ENCODE data around the gene ELAVL3. TPM values are rescaled to one million over a fixed set of nuclear protein-coding genes. Genes with fewer than 3 reads are reported as not detected.
"Not testable (repeated sequence)": the region's sequence is repeated elsewhere in the genome, so short reads cannot be mapped to it uniquely, and the experiment has no call there.

The ELAVL3 gene
- total RNA-seq, 1 experiment from 2014 or later: 2.4 TPM

DNA sequence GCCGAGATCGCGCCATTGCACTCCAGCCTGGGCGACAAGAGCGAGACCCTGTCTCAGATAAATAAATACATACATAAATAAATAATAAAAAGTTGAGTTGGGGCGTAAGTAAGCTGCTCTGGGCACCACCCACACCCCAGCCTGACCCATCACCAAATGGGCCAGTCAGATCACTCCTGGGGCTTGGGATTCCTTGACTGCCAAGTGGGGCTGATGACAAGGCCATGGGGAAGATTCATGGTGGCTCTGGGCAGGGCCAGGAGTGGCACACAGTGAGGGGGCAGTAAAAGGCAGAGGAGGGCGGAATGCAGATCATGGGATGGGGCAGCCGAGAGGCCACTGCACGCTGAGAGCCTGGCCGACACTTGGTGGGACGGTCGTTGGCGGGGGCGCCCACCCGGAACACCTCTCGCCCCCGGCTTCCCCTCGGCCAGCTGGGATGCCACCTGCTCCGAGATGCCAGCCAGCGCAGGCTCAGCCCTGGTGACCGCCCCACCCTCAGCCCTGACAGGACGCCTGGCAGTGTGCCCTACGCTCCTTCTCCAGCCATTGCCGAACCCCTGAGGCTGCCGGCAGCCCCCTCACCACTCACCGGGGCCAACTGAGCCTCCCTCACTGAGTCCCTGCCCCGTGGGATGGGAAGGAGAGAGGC lies 13.9 kb upstream of the ELAVL3 start:
- DNase-seq (ENCODE audit: low spot score): peak; percentile 87
- in situ Hi-C loops (cut with HindIII; ENCODE audit: low sequenced_read_pairs): no loop called here

DNA sequence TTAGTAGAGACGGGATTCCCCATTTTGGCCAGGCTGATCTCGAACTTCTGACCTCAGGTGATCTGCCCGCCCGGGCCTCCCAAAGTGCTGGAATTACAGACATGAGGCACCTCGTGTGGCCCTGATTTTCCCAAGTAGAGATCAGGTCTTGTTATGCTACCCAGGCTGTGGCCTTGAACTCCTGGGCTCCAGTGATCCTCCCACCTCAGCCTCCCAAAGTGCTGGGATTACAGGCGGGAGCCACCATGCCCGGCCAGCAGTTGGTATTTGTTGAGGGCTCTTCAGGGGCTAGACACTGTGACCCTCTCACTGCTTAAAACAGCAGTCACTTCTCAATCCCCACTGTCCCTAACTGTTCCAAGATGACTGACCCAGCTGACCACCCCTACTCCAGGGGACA lies 8.5 kb upstream of the ELAVL3 start:
- in situ Hi-C loops (cut with HindIII; ENCODE audit: low sequenced_read_pairs): no loop called here
- DNase-seq (ENCODE audit: low spot score): no peak

DNA sequence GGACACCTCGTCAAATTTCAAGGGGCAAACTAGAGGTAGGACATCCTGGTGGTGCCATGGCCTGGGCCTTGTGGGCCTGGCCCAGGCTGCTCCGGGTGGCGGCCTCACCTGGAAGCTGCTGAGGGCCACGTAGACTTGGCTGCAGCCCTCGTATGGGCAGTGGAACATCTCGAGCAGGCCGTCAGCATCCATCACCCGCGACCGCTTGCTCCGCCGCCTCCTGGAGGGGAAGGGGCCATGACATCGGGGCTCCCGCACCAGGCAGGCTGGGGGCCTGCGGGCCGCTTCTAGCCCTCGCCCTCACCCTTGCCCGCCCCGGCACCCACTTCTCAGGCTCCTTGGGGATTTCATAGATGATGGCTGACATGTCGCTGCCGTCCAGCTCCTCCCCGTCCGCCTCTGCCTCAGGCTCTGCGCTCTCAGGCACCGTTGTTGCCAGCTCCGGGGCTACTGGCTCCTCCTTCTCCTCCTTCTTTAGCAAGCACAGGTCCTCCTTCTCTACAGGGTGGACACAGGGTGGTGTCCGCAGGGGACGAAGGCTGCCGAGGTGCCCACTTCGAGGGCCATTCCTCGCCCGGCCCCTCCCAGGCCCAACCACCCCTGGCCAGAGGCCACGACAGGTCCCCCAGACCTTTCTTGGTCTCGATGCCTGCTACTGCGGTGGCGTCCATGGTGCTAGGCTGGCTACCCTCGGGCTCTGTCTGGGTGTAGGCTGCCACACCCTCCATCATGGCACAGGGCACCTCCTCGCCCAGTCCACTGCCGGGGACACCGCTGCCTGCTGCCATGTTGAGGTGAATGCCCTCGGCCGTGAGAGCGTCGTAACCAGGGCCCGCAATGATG lies 6.0 kb upstream of the ELAVL3 start:
- in situ Hi-C loops (cut with HindIII; ENCODE audit: low sequenced_read_pairs): no loop called here
- DNase-seq (ENCODE audit: low spot score): no peak

DNA sequence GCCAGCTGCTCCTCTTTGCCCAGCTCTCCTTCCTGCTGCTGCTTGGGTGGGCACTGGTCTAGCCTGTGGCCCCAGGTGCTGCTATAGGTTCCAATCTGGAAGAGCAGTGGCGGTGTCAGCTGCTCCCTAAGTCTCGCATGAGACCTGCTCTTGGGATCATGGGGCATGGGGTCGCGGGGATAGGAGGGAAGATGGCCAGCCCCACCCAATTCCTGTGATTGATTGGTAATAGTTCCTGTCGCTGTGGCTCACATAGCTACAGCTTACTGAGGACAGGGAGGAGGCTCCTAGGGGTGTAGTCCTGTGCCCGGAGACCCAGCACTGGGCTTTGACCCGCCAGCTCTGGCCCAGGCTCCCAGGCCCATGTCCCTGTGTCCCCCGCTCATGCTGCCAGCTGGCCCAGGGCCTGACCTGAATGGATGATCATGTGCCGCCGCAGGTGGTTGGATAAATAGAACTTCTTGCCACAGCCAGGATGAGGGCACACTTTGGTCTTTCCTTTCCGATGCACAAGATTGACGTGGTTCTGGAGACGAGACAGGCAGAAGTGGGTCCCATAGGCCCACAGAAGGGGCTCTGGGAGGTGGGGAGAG lies 4.5 kb upstream of the ELAVL3 start:
- in situ Hi-C loops (cut with HindIII; ENCODE audit: low sequenced_read_pairs): no loop called here
- DNase-seq (ENCODE audit: low spot score): peak; percentile 74

DNA sequence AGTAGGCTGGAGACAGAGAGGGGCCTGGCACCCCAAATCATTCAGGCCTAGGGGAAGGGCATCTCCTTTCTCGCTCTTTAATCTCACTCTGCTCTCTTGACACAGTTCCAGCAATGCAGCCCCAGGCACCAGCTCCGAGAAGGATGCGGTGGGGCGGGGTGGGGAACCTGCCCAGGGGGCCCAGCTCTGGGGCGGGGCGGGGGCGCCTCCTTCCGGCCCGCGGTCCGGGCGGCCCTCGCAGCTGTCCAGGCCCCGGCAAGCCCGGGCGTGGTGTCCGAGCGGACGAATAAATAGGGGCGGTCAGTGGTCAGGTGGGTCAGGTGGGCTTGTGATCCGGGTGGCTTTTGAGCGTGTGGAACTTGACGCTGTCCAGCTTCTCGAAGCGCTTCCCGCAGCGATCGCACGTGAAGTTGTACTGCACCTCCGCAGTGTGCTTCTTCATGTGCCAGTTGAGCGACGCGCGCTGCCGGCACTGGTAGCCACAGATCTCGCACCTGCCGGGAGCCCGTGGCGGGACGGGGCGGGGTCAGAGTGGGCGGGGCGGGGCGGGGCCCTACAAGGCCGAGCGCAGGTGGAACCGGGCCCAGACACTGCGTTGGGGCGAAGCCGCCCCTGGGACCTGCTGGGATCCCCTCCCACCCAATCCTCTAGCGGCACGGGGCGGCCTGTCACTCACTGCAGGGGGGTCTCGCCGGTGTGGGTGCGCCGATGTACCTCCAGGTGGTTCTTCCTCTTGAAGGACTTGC lies 2.7 kb upstream of the ELAVL3 start:
- no peak for DNase-seq (ENCODE audit: low spot score)
- in situ Hi-C loops (cut with HindIII; ENCODE audit: low sequenced_read_pairs): no loop called here

DNA sequence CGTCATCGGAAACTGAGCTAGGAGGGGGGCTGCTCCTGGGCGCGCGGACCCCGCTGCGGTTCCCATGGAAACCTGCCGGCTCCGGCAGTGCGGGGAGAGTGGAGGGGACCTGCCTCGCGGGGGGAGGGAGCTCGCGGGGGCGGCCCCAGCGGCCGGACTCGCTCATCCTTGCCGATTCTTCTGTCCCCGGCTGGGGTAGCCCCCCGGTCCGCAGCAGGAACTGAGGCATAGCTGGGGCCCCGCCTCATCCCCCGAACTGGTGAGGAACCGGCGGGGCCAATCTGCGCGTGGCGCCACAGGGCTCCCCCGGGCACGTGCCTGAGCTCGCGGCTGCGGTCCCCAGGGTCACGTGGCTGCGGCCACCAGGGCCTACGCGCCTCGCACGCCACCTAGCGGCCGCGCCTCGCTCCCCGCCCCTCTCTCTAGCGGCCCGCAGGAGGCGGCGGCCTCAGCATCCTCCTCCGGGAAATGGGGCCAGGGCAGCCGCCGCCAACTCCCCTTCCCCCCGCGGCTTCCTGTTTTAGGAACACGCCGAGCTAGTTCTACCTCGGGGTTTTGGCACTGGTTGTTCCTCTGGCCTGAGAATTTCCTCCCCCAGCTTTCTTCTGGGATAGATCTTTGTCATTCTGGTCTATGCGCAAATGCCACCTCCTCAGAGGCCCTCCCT lies 1.7 kb upstream of the ELAVL3 start:
- in situ Hi-C loops (cut with HindIII; ENCODE audit: low sequenced_read_pairs): no loop called here
- peak; percentile 86 for DNase-seq (ENCODE audit: low spot score)

DNA sequence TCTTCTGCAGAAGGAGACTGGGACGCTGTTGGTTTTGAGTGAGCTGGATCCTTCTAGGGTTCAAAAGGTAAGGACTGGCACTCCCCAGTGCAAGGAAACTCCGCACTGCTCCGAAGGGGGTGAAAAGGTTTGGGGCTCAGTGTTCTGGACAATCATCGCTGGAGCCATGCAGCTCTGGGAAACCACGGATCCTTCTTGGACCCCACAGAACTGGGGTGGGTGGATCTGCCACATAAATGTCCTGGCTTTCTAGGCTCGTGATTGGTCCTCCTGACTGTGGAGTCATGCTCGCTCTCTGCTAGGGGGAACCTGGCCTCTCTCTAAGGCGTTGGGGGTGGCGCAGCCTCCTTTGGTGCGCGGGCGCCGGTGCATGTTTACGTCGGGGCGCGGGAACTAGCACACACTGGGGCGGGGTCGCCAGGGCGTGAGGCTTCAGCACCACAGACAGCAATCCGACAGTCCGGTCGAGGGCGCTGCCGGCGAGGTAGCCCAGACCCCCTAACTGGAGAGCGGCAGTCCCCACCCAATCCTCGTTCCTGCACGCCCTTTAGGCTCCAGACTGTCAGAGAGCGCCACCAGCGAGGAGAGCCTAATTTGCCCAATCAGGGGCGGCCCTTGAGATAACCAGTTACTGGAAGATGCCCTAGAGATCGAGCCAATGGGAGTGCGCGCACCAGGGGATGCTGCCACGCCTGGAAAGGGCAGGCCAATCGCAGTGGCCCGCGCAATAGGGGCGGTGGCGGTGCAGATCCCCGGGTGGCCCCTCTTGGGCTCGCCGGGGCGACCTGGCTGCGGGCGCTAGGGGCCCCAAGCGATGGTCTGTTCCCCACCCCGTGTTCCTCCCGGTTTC lies 913 bp upstream of the ELAVL3 start:
- peak; percentile 99 for DNase-seq (ENCODE audit: low spot score)
- in situ Hi-C loops (cut with HindIII; ENCODE audit: low sequenced_read_pairs): no loop called here

DNA sequence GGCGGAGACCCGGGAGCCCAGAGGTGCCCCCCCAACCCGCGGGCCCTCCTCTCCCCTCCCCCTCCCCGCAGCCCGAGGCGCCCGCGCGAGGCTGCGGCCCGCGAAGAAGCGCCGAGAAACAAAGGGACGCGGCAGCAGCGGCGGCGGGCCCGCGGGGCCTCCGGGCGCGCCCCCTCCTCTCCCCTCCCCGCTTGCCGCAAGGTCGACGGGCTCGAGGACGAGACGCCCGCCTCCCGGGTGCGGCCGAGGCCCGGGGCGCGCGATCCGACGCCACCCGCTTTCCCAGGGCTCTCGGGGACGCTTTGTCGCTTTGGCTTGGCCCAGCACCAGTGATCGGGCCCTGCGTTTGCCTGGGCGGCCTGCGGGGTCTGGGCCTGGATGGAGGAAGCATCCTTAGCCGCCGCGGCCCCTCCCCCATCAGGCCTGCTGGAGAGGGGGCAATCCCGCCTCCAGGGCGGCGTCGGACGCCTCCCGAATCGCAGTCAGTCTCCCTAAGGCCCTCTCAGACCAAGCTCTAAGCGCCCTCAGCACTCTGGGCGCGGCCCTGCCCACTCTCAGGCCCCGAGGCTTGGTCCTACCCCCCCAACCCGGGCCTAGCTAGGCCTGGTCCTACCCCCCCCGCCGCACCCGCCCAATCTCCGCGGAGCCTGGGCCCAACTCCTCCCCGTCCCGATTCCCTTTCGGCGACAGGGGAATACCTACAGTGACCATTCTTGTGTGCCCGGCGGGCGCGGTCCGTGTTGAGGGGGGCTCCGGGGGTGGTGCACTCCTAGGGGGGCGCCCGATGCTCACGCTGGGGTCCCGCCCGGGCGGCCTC lies 740 bp downstream of the ELAVL3 start:
- in situ Hi-C loops (cut with HindIII; ENCODE audit: low sequenced_read_pairs): no loop called here
- DNase-seq (ENCODE audit: low spot score): peak; percentile 44

DNA sequence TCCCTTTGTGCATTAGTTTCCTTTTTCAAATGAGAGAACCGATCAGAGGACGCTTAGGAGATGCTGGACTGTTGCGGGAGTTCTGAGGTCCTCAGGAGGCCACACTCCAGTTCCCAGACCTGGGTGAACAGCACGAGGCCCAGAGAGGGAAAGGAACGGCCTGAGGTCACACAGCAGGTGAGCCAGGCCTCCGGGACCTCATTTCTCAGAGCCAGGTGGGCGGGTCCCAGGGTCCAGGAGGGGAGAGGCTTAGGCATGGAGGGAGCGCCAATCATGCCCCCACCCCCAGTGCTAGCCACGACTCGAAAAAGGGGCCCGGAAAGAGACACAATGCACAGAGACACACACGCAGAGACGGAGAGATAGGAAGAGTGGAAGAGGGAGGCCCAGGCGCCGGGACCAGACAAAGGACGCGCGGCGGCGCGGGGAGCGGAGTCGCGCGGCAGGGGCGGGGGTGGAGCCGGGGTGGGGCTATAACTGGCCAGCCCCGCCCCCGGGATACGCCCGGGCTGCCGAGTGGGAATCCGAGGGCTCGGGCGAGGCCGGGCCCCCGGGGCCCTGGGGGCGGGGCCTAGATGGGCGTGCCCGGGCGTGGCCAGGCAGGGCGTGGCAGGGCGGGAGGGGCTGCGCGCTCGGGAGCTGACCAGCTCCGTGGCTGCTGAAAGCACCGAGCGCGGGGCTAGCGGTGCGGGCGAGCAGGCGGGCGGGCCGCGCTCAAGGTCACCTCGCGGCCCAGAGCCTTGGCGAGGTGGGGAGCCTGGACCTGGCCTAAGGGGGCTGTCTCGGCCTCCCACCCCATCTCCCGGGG lies 1.6 kb downstream of the ELAVL3 start:
- peak; percentile 68 for DNase-seq (ENCODE audit: low spot score)
- in situ Hi-C loops (cut with HindIII; ENCODE audit: low sequenced_read_pairs): no loop called here

DNA sequence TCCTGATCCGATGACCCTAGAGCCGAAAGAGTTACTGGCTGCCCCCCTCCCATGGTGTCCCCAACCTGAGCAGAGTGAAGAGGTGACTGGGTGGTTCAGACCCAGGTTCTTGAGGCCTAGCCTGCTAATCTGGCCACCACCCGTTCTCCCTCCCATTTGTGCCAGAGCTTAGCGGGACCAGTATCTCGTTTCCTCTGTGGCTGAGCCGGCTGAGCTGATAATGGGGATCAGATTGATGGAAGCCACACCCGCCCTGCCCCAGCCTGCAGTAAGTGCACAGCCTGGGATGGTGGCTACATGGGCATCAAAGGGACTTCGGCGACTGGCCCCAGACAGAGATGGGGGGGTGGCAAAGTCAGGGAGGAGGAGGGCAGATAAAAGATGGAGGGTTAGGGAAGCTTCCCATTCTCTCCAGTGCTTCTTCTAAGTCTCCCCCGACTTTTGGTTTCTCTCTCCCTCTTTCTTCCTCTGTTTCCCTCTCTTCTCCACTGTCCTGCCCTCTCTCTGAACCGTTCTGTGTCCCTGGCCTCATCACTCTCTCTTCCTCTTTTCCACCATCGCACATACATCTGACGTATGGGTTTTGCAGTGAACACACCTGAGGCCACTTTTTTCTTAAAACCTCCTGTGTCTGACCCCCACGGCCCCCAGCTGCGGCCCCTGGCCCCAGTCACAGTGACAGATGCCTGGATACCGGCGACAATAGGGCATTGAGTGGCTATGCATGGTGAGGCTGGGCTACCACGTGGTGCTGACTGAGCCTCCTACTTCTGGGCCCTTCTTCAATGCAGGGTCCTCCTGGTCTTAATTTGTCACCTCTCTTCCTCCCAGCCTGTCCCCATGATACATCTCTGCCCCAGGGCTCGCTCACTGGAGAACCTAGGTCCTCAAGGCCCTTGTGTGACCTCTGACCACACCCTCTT lies 2.4 kb downstream of the ELAVL3 start:
- no peak for DNase-seq (ENCODE audit: low spot score)
- in situ Hi-C loops (cut with HindIII; ENCODE audit: low sequenced_read_pairs): no loop called here

DNA sequence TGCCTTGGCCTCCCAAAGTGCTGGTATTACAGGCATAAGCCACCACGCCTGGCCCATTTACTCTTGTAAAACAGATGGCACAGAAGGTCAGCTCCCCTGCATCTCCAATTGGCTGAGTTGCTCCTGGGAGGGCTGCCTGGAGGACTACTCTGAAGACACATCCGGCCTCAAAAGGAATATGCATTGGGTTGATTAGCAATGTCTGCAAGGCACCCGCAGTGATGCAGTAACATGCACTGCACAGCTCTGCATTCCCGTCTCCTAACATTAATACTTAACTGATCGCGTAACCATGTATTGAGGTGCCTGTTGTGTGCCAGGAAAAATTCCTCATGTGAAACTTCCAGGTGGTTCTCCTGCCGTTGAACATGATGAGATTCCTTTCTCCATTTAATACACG lies 5.0 kb downstream of the ELAVL3 start:
- in situ Hi-C loops (cut with HindIII; ENCODE audit: low sequenced_read_pairs): no loop called here
- peak; percentile 75 for DNase-seq (ENCODE audit: low spot score)

DNA sequence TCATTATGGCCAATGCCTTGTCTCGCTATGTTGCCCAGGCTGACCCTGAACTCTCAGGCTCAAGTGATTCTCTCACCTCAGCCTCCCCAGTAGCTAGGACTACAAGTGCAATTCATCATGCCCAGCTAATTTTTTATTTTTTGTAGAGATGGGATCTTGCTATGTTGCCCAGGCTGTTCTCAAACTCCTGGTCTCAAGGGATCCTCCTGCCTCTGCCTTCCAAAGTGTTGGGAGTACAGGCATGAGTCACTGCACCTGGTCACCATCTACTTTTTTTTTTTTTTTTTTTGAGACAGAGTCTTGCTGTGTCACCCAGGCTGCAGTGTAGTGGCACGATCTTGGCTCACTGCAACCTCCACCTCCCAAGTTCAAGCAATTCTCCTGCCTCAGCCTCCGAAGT lies 5.5 kb downstream of the ELAVL3 start:
- in situ Hi-C loops (cut with HindIII; ENCODE audit: low sequenced_read_pairs): not testable (repeated sequence)

DNA sequence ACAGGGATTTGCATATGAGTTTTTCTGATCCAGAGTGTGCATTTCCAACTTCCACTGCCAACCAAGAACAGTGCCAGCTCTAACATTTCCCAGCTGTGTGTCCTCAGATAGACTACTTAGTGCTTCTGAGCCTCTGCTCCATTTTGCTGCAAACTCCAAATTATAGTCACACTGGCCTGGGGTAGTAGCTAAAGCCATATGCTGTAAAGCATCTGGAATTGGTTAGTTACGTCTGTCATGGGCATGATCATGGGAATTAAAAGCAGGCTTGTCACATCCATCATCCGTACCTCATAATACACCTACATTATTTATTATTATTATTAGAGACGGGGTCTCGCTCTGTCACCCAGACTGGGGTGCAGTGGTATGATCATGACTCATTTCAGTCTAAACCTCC lies 7.1 kb downstream of the ELAVL3 start:
- in situ Hi-C loops (cut with HindIII; ENCODE audit: low sequenced_read_pairs): no loop called here
- no peak for DNase-seq (ENCODE audit: low spot score)

More for the DNA sequence above, 5.5 kb downstream of the ELAVL3 start:
- not testable (repeated sequence) for DNase-seq (ENCODE audit: low spot score)

DNA sequence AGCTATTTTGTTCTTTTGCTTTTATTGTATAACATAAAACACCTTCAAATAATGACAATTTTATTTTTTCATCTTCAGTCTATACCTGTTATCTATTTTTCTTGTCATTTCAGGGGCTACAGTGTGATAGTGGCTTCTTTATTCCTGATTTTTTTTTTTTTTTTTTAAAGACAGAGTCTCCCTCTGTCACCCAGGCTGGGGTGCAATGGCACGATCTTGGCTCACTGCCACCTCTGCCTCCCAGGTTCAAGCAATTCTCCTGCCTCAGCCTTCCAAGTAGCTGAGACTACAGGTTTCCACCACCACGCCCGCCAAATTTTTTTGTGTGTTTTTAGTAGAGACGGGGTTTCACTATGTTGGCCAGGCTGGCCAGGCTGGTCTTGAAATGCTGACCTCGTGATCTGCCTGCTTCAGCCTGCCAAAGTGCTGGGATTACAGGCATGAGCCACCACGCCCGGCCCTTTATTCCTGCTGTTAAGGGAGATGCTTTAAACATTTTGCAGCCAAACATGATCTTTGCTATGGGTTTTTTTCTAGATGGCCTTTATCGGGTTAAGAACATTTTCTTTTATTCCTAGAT lies 12.5 kb downstream of the ELAVL3 start:
- in situ Hi-C loops (cut with HindIII; ENCODE audit: low sequenced_read_pairs); DNase-seq (ENCODE audit: low spot score): not testable (repeated sequence)

DNA sequence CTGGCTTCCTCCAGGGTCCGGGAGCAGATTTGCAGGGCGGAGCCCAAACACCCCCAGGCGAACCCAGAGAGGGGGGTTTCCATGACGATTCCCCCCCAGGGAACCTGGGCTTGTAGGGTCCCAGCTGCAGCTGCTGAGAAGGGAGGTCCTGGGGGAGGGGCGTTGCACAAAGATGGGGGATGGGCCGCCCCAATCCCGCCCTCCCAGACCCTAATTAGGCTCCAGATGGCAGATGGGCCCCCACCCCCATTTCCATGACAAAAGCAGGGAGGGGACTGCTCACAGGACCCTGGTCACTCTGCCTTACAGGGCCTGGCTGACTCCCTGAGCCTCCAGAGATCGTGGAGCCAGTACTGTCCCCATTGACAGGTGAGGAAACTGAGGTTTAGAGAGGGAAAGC lies 15.2 kb downstream of the ELAVL3 start:
- DNase-seq (ENCODE audit: low spot score): no peak
- in situ Hi-C loops (cut with HindIII; ENCODE audit: low sequenced_read_pairs): no loop called here
